Activated CD8-positive, alpha-beta memory T cell treated with anti-CD3 and anti-CD28 coated beads for 36 hours (primary cell): ENCODE data around the gene AGBL1. TPM values are rescaled to one million over a fixed set of nuclear protein-coding genes. Genes with fewer than 3 reads are reported as not detected.

ENCODE experiments used
- CTCF ChIA-PET: fragments of 350-600 bp; sonication (Branson Sonifier 250); formaldehyde crosslinking; loops from one replicate; lab custom pipeline; 2021; ENCODE audit warnings: antibody characterized with exemption; lab: Charles Lee
- POLR2A ChIA-PET: fragments of 350-600 bp; sonication (Branson Sonifier 250); formaldehyde crosslinking; loops from one replicate; lab custom pipeline; 2021; ENCODE audit warnings: antibody characterized with exemption; lab: Charles Lee
- total RNA-seq, 2 experiments: library from RNA; stranded (reverse); gene quantifications; one replicate each; pipeline ENCODE4 v1.2.3, GENCODE V29; 2021

Gene AGBL1
- total RNA-seq, 2 experiments from 2014 or later, result not detected

DNA sequence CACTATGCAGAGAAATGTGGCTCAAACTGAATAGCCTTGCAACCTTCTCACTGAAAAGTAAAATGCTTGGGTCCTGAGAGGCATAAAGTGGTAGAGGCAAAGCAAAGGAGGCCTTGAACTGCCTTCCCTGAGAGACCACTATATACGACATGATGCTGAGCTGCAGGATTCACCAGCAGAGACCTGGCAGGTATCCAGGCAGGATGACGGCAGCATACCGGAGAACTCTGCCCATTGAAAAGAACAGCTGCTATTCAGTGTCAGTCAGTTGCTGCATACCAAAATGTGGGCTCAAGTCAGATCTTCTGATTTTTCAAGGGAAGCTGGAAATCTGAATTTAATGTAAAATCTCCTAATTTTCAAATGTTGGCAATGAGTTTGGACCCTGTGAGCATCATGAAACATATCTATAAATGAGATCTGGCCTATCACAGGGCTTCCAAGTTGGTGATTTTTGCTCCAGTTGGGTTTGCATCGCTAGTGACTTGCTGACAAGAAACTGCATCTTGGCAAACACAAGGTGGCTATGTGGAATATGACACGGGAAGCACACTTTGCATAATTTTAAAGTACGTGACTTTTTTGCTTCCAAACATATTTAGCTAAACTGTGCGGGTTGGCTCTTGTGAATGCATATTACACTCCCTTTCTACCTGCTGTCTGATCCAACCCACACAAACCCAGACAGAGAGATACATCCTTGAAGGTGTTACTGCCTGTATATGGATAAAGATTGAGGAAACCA is 529.0 kb downstream of the AGBL1 start:
- ChIA-PET CTCF (interaction anchor here (1.2 to 1.3 kb wide), 2 partner anchors 16 to 41 kb away, joined by 3 read pairs; no protein-coding TSS in a partner anchor), POLR2A (no interaction called here)

DNA sequence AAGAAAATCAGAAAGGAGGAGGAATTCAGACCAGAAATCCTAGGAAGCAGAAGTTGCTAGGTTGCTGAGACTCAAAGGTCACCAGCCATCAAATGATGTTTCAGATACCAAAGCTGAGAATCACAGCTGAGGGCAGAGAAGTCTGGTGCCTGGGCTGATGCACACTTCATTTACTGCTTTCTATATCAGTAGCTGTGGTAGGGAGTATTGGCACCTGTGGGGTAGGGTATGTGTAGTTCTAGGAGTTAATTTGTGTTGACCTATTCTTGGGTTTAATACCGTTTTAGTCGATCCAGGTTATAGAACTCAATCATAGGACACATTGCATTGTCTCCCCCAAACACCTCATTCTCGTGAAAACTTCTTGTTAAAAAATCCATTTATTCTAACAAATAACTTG is 529.6 kb downstream of the AGBL1 start:
- POLR2A ChIA-PET, result no interaction called here
- CTCF ChIA-PET, result interaction anchor here (1.2 to 1.3 kb wide), 2 partner anchors 15 to 40 kb away, joined by 3 read pairs; no protein-coding TSS in a partner anchor

DNA sequence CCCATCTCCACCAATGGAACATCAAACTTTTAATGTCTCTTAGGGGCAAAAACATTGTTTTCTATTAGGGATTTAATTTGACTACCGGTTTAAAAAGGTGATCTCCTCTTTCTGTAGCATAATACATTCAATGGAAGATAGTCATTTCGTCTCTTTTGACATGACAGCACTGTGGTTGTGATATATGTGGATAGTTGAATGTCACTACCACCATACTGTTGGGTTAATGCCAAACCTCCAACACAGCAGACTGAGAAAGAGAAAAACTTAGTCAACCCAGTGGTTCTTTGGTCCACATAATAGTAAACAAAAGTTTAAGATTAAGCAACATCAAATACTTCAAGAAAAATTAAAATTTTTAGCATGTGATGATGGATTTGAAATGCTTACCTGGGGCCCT is 530.4 kb downstream of the AGBL1 start:
- ChIA-PET CTCF (no interaction called here), POLR2A (no interaction called here)

GRCh38 chr15:86611417-86612040 is 531.9 kb downstream of the AGBL1 start:
- CTCF ChIA-PET, result interaction anchor here (1.1 kb wide), 1 partner anchor 14 kb away, joined by 4 read pairs; no protein-coding TSS in a partner anchor

DNA sequence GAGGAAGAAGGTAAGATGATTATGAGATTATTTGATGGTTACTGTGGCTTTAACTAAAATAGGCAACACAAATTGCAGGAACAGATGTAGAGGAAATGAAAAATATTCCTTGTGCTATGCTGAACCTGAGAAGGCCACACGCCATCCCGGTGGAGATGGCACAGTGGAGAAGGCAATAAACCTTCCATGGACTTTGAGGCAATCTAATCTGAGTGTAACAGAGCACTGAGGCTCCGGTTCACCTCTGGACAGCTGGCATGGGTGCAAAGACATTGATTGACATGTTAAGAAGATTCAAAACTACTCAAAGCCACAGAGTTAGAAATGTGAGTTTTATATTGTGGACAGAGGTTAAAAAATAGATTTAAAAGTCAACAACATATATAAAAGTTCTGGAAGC is 535.7 kb downstream of the AGBL1 start:
- CTCF ChIA-PET, result interaction anchor here (1.2 kb wide), 1 partner anchor 128 kb away, joined by 3 read pairs; no protein-coding TSS in a partner anchor
- POLR2A ChIA-PET, result no interaction called here

More at GRCh38 chr15:86611417-86612040, 531.9 kb downstream of the AGBL1 start:
- POLR2A ChIA-PET, result interaction anchor here (0.7 kb wide), 1 partner anchor 20 kb away, joined by 6 read pairs; no protein-coding TSS in a partner anchor

DNA sequence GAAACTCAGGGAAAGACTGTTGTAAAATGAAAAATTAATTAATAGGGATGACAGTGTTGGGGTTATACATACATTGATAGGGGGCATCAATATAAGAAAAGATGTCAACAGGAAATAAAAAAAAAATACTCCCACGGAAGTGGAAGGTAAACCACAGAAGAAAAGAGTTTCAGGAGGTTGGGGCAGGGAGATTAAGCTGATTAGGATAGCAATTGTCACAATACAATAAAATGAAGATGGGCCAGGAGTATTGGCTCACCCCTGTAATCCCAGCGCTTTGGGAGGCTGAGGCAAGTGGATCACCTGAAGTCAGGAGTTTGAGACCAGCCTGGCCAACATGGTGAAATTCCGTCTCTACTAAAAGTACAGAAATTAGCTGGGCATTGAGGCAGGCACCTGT is 536.1 kb downstream of the AGBL1 start:
- POLR2A ChIA-PET, result no interaction called here

GRCh38 chr15:86616771-86617170 is 537.1 kb downstream of the AGBL1 start:
- CTCF ChIA-PET, result interaction anchor here (1.0 kb wide), 1 partner anchor 979 kb away, joined by 10 read pairs; no protein-coding TSS in a partner anchor
- POLR2A ChIA-PET, result no interaction called here

More for the DNA sequence above, 536.1 kb downstream of the AGBL1 start:
- CTCF ChIA-PET, result interaction anchor here (1.2 kb wide), 1 partner anchor 127 kb away, joined by 3 read pairs; no protein-coding TSS in a partner anchor

- ChIA-PET POLR2A (no interaction called here), CTCF (no interaction called here)
These were observed 540.5 kb downstream of the AGBL1 start for GRCh38 chr15:86620157-86620556.

DNA sequence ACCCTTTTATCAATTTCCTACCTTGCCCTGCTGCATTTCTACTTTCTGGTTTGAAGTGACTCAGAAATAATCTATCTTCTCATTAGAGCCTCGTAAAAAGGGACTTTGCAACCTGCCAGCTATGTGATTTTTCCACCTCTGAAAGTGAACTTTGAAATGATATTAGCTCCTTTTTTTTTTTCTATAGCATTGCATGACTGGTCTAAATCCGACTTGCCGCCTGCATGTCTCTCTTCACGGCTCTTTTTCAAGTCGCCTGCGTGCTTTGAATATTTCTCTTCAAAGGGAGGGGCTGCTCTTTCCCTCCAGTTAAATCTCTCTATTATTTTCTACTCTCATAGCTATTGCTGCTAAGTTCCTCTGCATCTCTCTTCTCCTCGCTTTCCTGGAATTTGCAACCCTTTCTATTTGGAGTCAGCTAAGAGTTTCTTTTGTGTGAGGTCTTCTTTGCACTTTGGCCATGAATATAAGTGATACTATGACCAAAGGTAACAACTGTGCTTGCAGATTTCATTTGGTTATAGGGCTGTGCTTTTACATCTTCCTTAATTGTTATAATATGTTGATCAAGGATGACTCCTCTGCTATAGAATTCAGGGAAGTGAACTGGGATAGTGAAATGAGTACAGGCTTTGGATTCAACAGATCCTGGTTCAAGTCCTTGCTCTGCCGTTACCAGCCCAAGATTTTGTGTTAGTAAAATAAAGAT is 541.1 kb downstream of the AGBL1 start:
- CTCF ChIA-PET, result no interaction called here

GRCh38 chr15:86623236-86623635 is 543.6 kb downstream of the AGBL1 start:
- POLR2A ChIA-PET, result no interaction called here
- CTCF ChIA-PET, result no interaction called here

More for the DNA sequence above, 541.1 kb downstream of the AGBL1 start:
- POLR2A ChIA-PET, result no interaction called here

- ChIA-PET POLR2A (no interaction called here), CTCF (interaction anchor here (0.6 to 1.5 kb wide), 7 partner anchors 12 to 193 kb away, joined by 3 to 13 read pairs (median 3); no protein-coding TSS in a partner anchor)
These were observed 544.8 kb downstream of the AGBL1 start for GRCh38 chr15:86624261-86625036.

- ChIA-PET CTCF (no interaction called here), POLR2A (no interaction called here)
These were observed 550.0 kb downstream of the AGBL1 start for GRCh38 chr15:86629409-86630356.

DNA sequence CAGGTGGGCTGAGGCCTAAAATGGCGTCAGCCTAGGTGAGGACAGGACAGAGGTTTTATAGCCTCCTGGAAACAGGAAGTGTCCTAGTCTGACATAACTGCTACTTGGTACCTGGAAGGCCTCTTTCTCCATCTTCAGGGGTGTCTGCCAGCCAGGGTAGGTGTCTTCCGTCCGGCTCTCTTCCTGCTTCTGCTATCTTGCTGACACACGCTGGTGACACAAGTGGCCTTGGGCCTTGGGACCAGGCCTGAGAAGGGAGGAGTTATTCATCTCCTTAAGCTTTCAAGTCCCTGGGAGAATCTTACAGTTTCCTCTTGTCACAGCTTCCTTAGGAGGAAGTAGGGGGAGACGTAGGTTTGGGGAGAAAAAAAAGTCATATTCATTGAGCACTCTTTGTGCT is 551.3 kb downstream of the AGBL1 start:
- CTCF ChIA-PET, result no interaction called here
- POLR2A ChIA-PET, result interaction anchor here (0.5 kb wide), 1 partner anchor 19 kb away, joined by 6 read pairs; no protein-coding TSS in a partner anchor

GRCh38 chr15:86634146-86634545 is 554.5 kb downstream of the AGBL1 start:
- ChIA-PET POLR2A (no interaction called here), CTCF (no interaction called here)

GRCh38 chr15:86634992-86635638 is 555.4 kb downstream of the AGBL1 start:
- ChIA-PET CTCF (no interaction called here), POLR2A (no interaction called here)

GRCh38 chr15:86644339-86644738 is 564.7 kb downstream of the AGBL1 start:
- POLR2A ChIA-PET, result no interaction called here
- CTCF ChIA-PET, result no interaction called here

- CTCF ChIA-PET, result no interaction called here
- POLR2A ChIA-PET, result no interaction called here
These were observed 566.3 kb downstream of the AGBL1 start for GRCh38 chr15:86645925-86646500.
